ENCODE results near the gene MALRD1.

MALRD1 gene

GRCh38 chr10:19200211-19200610 lies 151.6 kb downstream of the MALRD1 start:
- Histone ChIP-seq H3K9ac (no peak overlapping the region), H3K4me1 (ENCODE audit: low read depth, poor library complexity, severe bottlenecking) (no peaks in the 10 kb centered on the region), H3K27ac (no peak overlapping the region), H3K4me3 (IDR thresholded peaks at IDR 0.05; ENCODE audit: insufficient read depth, low read depth, low read length) (no peak overlapping the region), H3K4me2 (no peak overlapping the region), H3K27me3 (ENCODE audit: insufficient read depth, low read depth) (no peaks in the 10 kb centered on the region), H3K79me2 (ENCODE audit: insufficient read depth, low read depth) (no peaks in the 10 kb centered on the region), H2AFZ (ENCODE audit: low read depth) (no peak overlapping the region), H4K20me1 (ENCODE audit: insufficient read depth) (no peaks in the 10 kb centered on the region), H3K36me3 (ENCODE audit: insufficient read depth) (no peaks in the 10 kb centered on the region)
- TF ChIP-seq CTCF (conservative IDR thresholded peaks at IDR 0.05; ENCODE audit: low read depth, low read length), result no peak

- no peak overlapping the region for H3K4me2 ChIP-seq
- no peak for TF ChIP-seq CTCF (conservative IDR thresholded peaks at IDR 0.05; ENCODE audit: low read depth, low read length)
- no peak overlapping the region for H3K4me3 ChIP-seq (IDR thresholded peaks at IDR 0.05; ENCODE audit: insufficient read depth, low read depth, low read length)
- no peak overlapping the region for H3K27ac ChIP-seq
- no peaks in the 10 kb centered on the region for H4K20me1 ChIP-seq (ENCODE audit: insufficient read depth)
- no peaks in the 10 kb centered on the region for H3K4me1 ChIP-seq (ENCODE audit: low read depth, poor library complexity, severe bottlenecking)
- H3K36me3 ChIP-seq (ENCODE audit: insufficient read depth), result no peaks in the 10 kb centered on the region
- no peak overlapping the region for H2AFZ ChIP-seq (ENCODE audit: low read depth)
- no peaks in the 10 kb centered on the region for H3K79me2 ChIP-seq (ENCODE audit: insufficient read depth, low read depth)
- no peak overlapping the region for H3K9ac ChIP-seq
- H3K27me3 ChIP-seq (ENCODE audit: insufficient read depth, low read depth), result no peaks in the 10 kb centered on the region
Measured at GRCh38 chr10:19204246-19204917, 155.8 kb downstream of the MALRD1 start.

GRCh38 chr10:19209319-19209718 lies 160.7 kb downstream of the MALRD1 start:
- H3K4me1 ChIP-seq (ENCODE audit: low read depth, poor library complexity, severe bottlenecking), result no peaks in the 10 kb centered on the region

GRCh38 chr10:19212590-19212989 lies 164.0 kb downstream of the MALRD1 start:
- no peak for TF ChIP-seq CTCF (conservative IDR thresholded peaks at IDR 0.05; ENCODE audit: low read depth, low read length)
- H3K4me3 ChIP-seq (IDR thresholded peaks at IDR 0.05; ENCODE audit: insufficient read depth, low read depth, low read length), result no peak overlapping the region
- H3K79me2 ChIP-seq (ENCODE audit: insufficient read depth, low read depth), result no peaks in the 10 kb centered on the region
- H3K27me3 ChIP-seq (ENCODE audit: insufficient read depth, low read depth), result no peaks in the 10 kb centered on the region
- H3K4me1 ChIP-seq (ENCODE audit: low read depth, poor library complexity, severe bottlenecking), result no peaks in the 10 kb centered on the region
- H4K20me1 ChIP-seq (ENCODE audit: insufficient read depth), result no peaks in the 10 kb centered on the region
- no peak overlapping the region for H3K27ac ChIP-seq
- H2AFZ ChIP-seq (ENCODE audit: low read depth), result no peak overlapping the region
- no peaks in the 10 kb centered on the region for H3K36me3 ChIP-seq (ENCODE audit: insufficient read depth)
- no peak overlapping the region for H3K9ac ChIP-seq
- H3K4me2 ChIP-seq, result no peak overlapping the region

More at GRCh38 chr10:19209319-19209718, 160.7 kb downstream of the MALRD1 start:
- Histone ChIP-seq H3K27ac (no peak overlapping the region), H3K4me3 (IDR thresholded peaks at IDR 0.05; ENCODE audit: insufficient read depth, low read depth, low read length) (no peak overlapping the region), H3K79me2 (ENCODE audit: insufficient read depth, low read depth) (no peaks in the 10 kb centered on the region), H2AFZ (ENCODE audit: low read depth) (no peak overlapping the region), H3K27me3 (ENCODE audit: insufficient read depth, low read depth) (no peaks in the 10 kb centered on the region), H4K20me1 (ENCODE audit: insufficient read depth) (no peaks in the 10 kb centered on the region), H3K9ac (no peak overlapping the region), H3K4me2 (no peak overlapping the region), H3K36me3 (ENCODE audit: insufficient read depth) (no peaks in the 10 kb centered on the region)
- TF ChIP-seq CTCF (conservative IDR thresholded peaks at IDR 0.05; ENCODE audit: low read depth, low read length), result no peak

Measured in KMS-11 (cell line).